GDM1 (cell line): ENCODE results near the gene GADD45B.
A peak's percentile ranks its signal among the peaks of the same experiment; 100 is the strongest.
"Not testable (repeated sequence)": the region's sequence is repeated elsewhere in the genome, so short reads cannot be mapped to it uniquely, and the experiment has no call there.

ENCODE experiments used
- DNase-seq: peaks from one replicate; lab custom pipeline; 2025; lab: John Stamatoyannopoulos, UW

The GADD45B gene

DNA sequence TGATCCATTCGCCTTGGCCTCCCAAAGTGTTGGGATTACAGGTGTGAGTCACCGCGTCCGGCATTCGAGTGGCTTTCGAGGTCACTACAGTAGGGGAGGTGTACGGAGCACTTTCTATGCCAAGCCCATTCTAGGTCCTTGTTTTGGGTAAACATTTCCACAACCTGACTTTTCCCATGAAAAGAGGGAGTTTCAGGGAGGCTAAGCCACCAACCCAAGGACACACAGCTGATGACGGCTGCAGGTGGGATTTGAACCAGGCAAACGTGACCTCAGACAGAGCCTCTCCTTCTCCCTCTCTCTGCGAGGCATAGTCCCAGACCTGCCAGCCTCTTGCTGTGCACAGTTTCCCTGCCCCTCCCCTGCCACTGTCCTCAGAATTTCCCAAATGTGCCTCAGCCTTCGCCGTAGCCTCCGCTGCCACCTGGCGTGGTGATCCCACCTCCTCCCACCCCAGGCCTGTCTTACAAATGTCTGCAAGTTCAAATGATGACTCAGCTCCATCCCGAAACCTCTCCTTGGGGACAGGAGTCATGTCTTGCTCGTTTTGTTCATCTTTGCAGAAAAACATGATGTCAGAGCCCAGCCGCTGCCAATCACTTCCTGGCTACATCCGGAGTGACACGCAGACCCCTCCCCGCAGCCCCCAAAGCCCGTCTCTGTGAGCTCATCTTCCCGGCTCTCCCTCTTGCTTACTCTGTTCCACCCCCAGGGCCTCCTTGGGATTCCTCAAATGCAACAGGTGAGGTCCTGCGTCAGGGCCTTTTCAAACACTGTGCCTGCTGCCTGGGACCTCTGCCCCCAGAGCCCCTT lies 6.6 kb upstream of the GADD45B start:
- no peak for DNase-seq

DNA sequence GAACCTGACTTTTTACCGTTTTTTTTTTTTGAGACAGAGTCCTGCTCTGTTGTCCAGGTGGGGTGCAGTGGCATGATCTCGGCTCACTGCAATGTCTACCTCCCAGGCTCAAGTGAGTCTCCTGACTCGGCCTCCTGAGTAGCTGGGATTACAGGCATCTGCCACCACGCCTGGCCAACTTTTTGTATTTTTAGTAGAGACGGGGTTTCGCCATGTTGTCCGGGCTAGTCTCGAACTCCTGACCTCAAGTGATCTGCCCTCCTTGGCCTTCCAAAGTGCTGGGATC lies 6.1 kb upstream of the GADD45B start:
- DNase-seq, result not testable (repeated sequence)

DNA sequence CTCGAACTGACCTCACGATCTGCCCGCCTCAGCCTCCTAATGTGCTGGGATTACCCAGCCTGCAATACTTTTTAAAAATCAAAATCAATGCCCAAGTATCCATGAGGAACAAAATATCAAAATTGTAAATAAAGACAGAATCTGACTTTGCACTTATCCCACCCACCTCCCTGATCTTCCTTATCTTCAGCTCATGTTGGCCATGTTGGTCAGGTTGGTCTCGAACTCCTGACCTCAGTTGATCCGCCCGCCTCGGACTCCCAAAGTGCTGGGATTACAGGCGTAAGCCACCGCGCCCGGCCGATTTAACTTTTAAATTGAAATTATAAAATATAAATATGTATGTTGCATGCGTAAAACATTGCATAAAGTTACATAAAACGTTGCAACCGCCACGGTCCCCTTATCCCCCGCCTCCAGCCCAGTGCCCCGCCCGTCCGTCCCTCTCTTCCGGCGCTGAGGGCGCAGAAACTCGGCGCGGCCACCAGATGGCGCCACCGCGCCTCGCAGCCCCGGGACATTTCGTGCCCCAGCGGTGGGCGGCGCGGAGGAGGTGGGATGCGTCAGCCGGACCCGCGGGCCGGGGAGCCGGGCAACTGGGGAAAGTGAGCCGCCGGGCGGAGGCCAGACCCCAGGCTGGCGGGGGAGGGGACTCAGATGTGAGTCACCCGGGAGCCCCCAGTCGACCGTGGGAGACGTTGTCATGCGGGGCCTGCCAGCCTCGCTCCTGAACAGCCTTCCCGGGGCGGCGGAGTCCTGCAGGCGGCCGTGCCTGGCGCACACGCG lies 1.5 kb upstream of the GADD45B start:
- DNase-seq, result peak; percentile 60

DNA sequence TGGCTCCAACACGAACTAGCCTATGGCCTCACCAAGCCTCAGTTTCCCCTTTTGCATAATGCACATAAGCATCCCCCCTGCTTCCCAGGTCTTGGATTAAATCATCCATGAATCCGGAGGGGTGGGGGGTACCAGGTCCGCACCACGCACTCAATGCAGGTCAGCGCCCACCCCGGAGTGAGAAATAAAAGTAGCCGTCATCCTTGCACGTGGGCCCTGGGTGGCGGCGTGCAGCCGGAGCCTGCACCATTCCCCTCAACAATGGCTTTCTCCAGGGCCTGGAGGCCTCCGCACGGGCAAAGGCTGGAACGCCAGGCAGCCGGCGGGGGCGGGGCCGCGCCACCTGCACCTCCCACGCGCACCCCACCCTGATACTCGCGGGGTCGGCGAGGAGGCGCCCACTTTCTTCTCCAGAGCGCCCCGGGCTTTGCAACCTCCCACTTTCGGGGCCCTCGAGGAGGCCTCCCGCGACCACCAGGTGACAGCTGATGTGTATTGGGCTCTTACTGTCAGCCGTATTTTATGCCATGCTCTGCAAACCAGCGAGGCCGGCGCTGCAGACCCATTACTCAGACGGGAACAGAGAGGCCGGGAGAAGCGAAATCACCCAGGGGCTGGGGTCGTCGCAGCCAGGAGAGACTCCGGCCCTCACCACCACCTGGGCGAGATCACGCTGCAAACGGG lies 767 bp upstream of the GADD45B start:
- peak; percentile 49 for DNase-seq

DNA sequence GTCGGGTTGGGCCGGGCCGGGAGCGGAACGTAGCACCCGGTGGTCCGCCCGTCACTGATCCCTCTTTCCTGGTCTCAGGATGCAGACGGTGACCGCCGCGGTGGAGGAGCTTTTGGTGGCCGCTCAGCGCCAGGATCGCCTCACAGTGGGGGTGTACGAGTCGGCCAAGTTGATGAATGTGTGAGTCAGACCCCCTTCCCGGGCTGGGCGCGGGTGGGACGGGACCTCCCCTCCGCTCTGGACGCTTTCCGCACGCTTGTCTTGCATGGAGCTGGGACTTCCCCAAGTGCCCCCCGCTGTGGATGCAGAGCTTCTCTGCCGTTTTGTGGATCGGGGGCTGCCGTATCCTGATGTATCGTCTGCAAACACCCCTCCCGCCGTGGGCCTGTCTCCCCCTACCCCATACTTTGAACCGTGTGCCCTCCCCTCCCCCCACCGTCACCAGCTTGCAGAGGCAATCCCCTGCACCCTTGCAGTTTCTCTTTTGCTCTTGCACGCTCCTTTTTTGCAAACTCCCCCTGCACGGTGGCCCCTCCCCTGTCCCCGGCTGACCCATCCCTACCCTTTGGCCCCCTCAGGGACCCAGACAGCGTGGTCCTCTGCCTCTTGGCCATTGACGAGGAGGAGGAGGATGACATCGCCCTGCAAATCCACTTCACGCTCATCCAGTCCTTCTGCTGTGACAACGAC lies 669 bp downstream of the GADD45B start:
- no peak for DNase-seq

DNA sequence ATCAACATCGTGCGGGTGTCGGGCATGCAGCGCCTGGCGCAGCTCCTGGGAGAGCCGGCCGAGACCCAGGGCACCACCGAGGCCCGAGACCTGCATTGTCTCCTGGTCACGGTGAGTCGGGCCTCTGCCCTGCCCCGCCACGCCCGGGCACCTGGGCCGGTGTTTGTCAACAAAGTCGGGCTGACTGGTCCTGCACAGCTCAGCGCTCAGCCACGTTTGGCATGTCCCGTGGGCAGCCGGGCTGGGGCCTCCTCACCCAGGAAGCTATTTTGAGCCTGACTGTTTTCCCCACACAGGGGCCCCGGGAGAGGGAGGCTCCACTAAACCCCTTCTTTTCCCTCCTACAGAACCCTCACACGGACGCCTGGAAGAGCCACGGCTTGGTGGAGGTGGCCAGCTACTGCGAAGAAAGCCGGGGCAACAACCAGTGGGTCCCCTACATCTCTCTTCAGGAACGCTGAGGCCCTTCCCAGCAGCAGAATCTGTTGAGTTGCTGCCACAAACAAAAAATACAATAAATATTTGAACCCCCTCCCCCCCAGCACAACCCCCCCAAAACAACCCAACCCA lies 1.3 kb downstream of the GADD45B start:
- no peak for DNase-seq

DNA sequence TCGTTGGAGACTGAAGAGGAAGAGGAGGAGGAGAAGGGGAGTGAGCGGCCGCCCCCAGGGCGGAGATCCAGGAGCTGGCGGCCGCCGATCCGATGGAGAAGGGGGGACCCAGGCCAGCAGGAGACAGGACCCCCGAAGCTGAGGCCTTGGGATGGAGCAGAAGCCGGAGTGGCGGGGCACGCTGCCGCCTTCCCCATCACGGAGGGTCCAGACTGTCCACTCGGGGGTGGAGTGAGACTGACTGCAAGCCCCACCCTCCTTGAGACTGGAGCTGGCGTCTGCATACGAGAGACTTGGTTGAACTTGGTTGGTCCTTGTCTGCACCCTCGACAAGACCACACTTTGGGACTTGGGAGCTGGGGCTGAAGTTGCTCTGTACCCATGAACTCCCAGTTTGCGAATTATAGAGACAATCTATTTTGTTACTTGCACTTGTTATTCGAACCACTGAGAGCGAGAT lies 1.8 kb downstream of the GADD45B start:
- no peak for DNase-seq

DNA sequence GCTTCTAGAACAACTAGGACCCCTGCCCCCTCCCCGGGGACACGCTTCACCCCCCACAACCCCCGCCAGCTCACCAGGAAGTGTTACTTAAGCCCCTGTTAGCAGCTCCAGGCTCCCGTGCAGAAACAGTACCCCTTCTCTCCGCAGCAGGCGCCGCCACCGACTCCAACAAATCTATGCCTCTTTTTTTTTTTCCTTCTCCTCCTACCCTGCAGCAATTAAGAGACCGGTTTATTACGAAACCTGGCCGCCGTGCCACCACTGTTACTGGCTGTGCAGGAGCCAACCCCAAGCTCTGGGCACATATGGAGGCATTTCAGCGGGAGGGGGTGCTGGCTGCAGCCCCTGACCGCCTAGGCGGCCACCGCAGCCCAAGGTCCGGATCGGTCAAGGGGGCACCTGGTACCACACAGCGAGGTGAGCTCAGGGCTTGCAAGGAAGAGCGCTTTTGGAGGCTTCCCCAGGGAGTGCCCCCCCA lies 2.4 kb downstream of the GADD45B start:
- no peak for DNase-seq

DNA sequence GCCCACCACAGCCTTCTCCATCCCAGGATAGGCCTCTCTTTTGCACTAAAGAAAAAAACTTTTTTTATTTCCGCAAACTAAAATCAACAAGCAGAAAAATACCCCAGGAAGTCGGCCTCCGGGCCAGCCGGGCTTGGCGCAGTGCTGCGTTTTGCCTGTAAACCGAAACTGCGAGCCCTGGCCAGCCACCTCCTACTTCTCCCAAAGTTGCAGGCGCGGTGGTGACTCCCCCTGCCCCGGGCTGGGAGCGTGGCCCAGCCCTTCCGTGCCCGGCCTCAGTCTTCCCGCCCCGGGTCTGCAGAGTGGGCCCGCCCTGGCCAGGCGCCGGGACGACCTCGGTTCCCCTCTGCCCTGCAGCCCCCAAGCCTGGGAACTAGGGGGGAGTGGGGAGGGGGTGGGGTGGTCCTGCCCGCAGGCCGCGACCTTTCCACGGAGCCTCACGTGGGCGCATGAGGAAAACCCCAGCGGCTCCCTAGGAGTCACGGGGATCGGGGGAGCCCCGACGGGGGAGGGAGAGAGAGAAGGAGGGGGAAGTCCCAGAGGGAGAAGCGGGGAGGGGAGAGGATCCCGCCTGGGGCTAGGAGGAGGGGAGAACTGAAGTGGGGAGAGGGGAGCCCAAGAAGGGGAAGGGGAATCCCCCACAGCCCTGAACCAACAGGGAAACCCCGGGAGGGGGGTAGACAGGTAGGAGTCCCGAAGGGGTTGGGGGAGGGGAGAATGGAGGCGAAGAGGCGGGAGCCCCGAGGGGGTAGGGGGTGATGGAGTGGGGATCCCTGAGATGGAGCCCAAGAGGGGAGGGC lies 3.0 kb downstream of the GADD45B start:
- DNase-seq, result peak; percentile 25

DNA sequence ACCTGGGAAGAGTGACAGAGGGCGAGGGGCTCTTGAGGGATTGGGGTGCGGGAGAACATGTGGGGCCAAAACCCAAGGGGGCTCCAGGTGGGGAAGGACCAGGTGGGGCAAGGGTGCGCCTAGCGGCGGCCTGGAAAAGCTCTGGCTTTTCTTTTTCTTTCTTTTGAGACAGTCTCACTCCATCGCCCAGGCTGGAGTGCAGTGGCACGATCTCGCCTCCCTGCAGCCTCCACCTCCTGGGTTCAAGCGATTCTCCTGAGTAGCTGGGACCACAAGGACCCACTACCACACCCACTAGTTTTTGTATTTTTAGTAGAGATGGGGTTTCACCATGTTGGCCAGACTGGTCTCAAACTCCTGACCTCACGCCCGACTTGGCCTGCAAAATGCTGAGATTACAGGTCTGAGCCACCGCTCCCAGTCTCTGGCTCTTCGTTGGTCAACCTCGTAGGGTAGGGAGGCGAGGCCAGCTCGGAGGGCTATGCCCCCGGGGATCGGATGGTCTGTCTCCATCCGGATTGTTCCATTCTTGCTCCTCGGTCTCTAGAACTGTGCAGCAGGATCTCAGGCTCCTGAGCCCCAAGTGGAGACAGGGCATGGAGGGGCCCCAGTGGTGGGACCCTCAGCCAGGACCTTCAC lies 3.7 kb downstream of the GADD45B start:
- no peak for DNase-seq

DNA sequence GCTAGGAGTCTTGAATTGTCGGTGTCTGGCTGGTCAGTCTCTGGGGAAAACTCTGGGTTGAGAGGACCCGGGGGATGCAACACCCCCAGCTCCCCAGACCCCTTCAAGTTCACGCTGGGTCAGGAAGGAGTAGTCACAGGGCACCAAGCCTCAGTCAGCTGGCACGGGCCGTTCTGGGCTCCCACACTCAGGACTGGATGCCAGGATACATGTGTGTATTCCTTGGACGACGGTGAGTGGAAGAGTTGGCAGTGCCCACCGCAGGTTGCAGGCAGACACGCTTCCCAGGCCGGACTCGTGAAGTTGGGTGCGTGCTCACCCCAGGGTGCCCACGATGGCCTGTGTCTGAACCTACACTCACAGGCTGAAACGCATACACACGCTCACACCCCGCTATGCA lies 5.5 kb downstream of the GADD45B start:
- DNase-seq, result no peak

DNA sequence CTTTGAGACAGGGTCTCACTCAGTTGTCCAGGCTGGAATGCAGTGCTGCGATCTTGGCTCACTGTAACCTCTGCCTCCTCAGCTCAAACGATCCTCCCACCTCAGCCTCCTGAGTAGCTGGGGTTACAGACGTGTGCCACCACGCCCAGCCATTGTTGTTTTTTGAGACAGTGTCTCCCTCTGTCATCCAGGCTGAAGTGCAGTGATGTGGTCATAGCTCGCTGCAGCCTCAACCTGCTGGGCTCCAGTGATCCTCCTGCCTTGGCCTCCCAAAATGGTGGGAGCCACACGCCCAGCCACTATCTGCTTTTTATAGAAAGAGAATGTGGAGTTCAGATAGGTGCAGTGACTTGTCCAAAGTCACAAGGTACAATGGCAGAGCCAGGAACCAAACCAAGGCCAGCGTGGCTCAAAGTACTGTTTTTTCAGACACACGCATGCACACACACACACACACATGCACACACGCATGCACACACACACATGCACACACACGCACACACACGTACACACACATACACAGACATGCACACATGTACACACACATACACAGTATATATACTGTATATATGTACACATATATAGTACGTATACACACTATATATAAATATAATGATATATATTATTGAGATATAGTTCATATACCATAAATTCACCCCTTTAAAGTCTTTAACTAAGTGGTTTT lies 6.6 kb downstream of the GADD45B start:
- DNase-seq, result no peak

DNA sequence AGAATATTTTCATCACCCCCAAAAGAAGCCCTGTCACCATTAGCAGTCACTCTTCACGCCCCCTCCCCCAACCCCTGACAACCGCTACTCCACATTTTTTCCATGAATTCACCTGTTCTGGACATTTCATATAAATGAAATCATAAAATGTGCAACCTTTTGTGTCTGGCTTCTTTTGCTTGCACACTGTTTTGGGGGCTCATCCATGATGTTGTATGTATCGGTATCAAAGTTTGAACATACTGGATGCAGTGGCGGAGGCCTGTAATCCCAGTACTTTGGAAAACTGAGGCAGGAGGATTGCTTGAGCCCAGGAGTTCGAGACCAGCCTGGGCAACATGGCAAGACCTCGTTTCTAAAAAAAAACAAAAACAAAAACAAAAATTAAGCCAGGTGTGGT lies 7.2 kb downstream of the GADD45B start:
- DNase-seq, result no peak

DNA sequence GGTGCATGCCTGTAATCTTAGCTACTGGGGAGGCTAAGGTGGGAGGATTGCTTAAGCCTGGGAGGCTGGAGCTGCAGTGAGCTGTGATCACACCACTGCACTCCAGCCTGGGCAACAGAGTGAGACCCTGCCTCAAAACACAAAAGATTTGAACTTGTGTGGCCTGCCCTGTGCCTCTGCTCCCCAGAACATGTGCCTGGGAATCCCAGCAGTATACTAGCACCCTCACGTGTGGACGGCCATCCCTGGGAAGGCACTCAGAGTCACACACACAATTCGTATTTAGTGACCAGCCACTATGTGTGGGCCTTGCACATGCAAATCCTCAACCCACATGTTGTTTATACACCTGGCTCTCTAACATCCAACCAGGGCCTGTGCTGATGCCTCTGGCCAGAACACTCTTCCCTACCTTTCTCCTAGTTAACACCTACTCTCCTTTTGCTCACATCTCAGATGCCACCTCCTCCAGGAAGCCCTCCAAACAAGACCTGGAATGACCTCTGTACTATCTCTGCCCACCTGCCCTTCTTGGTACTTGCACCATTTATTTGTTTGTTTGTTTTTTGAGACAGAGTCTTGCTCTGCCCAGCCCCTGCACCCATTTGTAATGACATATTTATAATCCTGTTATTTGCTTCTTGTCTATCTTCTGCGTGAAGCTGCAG lies 7.7 kb downstream of the GADD45B start:
- DNase-seq, result no peak

DNA sequence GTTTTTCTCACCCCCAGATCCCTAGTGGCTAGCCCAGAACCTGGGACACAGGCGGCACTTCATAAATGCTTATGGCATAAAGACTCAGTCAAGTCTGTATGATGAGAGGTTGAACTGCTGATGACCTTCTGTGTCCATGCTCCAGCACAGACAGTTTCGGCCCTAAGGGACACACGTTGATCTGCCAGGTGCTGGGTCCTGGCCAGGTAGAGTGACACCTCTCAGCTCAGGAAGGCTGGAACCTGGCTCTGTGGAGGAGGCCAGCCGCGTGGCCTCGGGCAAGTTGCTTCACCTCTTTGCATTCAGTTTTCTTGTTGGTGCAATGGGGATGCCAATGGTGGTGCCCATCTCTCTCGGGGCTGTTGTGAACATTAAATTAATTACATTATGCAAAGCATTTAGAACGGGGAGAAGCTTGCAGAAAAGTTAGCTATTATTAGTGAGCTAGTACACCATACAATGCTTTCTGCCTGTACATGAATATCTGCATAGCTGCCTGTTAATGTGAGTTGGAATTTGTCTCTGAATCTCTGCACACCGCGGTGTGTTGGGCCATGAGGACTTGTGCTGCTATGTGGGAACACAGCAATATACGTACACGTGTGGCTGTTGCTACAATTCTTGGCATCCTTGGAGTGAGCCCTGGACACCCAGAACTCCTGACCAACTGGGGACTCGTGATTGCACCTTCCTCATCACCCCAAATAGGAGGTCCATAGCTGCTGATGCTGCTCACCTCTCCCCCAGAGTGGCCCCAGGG lies 8.4 kb downstream of the GADD45B start:
- no peak for DNase-seq

DNA sequence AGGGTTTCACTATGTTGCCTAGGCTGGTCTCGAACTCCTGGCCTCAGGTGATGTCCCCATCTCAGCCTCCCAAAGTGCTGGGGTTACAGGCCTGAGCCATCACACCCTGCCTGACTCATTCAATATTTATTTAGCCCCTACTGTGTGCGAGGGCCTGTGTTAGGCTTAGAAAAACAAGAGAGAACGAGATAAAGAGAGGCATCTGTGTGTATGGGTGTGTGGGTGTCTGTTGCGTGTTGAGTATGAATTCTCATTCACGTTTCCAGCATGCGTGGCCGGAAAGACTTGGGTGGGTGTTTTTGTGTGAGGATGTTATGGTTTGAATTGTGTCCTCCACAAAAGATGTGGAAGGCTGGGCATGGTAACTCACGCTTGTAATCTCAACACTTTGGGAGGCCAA lies 9.5 kb downstream of the GADD45B start:
- DNase-seq, result no peak

DNA sequence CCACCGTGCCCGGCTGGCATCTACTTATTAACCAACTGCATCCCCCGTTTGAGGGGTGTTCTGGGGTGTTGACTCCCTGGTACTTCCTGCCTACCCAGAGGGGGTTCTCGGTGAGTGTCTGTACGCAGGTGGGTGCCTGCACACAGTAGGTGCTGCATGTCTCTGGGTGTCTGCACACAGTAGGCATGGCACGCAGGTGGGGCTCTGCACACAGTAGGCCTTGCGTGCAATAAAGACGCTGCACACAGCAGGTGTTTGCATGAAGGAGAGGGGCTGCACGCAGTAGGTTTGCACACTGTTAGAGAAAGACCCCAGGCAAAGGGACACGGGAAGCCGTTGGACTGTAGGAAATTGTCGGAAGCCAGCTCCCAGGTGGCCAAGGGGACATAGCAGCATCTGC lies 11.2 kb downstream of the GADD45B start:
- DNase-seq, result no peak

DNA sequence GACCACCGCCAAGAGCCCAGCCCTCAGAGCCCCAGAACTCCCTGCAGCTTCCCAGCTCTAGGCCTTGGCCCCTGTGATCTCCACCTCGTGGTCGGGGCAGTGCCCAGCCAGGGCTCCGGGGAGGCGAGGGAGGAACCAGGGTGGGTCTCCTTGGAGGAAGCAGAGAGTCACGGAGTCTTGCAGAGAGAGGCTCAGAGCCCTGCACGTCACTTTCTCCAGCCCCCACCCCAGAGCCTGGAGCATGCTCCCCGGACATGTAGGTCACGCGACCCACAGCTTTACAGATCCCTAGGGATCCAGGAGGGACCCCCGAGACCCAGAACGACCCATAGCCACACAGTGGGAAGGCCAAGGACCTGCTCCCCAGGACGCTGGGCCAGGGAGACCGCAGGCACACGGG lies 11.9 kb downstream of the GADD45B start:
- no peak for DNase-seq
